NB4 (cell line): ENCODE data around the gene FMNL2.

ENCODE experiments used
- DNase-seq: peaks from one replicate; pipeline ENCODE4 v3.0.0; 2010; ENCODE audit warnings: low read depth
- H3K4me3 ChIP-seq: one replicate; pipeline ENCODE4 v1.5.1; 2011; ENCODE audit warnings: mild to moderate bottlenecking, low read depth, low read length, moderate library complexity
- MYC ChIP-seq: IDR thresholded peaks from 2 replicates; pipeline ENCODE4 v1.6.1; 2011; ENCODE audit warnings: low read depth, low read length
- POLR2A ChIP-seq: IDR thresholded peaks from 2 replicates; pipeline ENCODE4 v1.6.1; 2011; ENCODE audit warnings: mild to moderate bottlenecking; ENCODE audit not compliant: insufficient read length; ENCODE audit errors: extremely low read depth
- TF ChIP-seq, protein P1 (sequence below): IDR thresholded peaks from one replicate; pipeline ENCODE4 v1.5.1; 2012; ENCODE audit warnings: low read depth, low read length
- TF ChIP-seq, protein P2 (sequence below): IDR thresholded peaks from 2 replicates; pipeline ENCODE4 v1.6.1; 2011; ENCODE audit warnings: low read depth, low read length

The FMNL2 gene

DNA sequence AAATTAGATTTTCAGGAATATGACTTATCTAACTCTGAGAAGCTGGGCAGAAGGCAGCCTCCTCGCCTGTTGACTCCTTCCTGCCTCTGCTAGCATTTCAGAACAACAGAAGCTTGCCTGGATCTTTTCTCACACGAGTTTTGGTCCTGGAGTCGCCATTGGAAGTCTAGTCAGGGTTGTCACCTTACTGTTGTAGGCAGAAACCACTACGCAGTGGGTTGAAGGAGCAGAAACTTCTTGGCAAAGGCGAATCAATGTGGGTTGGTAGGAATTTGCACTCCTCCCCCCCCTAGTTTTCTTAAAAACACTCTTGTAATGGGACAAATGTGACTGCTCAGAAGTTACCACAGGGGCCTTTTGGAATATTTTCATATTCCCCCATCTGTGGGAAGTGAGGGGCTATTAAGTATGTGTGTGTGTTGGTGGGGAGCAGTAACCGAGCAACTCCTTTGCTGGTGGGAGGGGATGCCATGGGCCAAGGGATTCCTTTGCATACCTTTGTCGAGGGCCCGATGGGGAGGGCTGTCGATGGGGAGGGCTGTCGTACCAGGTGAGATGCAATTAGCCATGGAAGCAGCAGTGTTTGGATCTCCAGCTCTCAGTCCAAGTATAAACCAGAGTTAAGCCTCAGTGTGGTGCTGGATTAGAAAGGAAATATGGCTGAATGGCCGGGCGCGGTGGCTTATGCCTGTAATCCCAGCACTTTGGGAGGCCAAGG is 117.4 kb downstream of the FMNL2 start:
- TF ChIP-seq, protein P1, sequence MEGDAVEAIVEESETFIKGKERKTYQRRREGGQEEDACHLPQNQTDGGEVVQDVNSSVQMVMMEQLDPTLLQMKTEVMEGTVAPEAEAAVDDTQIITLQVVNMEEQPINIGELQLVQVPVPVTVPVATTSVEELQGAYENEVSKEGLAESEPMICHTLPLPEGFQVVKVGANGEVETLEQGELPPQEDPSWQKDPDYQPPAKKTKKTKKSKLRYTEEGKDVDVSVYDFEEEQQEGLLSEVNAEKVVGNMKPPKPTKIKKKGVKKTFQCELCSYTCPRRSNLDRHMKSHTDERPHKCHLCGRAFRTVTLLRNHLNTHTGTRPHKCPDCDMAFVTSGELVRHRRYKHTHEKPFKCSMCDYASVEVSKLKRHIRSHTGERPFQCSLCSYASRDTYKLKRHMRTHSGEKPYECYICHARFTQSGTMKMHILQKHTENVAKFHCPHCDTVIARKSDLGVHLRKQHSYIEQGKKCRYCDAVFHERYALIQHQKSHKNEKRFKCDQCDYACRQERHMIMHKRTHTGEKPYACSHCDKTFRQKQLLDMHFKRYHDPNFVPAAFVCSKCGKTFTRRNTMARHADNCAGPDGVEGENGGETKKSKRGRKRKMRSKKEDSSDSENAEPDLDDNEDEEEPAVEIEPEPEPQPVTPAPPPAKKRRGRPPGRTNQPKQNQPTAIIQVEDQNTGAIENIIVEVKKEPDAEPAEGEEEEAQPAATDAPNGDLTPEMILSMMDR, result no peak
- TF ChIP-seq POLR2A (no peak), MYC (no peak)
- TF ChIP-seq, protein P2, sequence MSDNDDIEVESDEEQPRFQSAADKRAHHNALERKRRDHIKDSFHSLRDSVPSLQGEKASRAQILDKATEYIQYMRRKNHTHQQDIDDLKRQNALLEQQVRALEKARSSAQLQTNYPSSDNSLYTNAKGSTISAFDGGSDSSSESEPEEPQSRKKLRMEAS, result no peak
- no peak overlapping the region for H3K4me3 ChIP-seq
- DNase-seq, result no peak

- TF ChIP-seq, protein P1, result no peak
- TF ChIP-seq, protein P2, result no peak
- TF ChIP-seq MYC (no peak), POLR2A (no peak)
- no peak for DNase-seq
- H3K4me3 ChIP-seq, result no peak overlapping the region
Observed at GRCh38 chr2:152453129-152453911, 118.3 kb downstream of the FMNL2 start.

DNA sequence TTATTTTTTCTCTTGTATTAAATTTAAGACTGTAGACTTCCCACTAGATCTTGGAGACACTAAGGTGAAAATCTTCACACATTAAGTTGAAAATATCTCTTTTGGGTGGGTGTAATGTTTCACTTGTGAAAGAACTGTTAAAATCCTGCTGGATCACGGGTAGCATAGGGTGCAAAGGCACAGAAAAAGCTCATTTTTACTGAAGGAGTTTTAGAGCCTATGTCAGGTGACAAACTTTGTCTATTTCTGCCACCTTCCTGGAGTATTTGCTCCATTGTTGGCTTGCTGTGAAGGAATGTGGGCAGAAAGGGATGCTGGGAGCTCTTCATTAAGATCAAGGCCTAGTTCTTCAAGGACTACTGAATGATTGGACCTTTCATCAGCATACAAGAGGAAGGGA is 119.4 kb downstream of the FMNL2 start:
- DNase-seq, result no peak
- TF ChIP-seq MYC (no peak), POLR2A (no peak)
- TF ChIP-seq, protein P2, result no peak
- TF ChIP-seq, protein P1, result no peak
- H3K4me3 ChIP-seq, result no peak overlapping the region

DNA sequence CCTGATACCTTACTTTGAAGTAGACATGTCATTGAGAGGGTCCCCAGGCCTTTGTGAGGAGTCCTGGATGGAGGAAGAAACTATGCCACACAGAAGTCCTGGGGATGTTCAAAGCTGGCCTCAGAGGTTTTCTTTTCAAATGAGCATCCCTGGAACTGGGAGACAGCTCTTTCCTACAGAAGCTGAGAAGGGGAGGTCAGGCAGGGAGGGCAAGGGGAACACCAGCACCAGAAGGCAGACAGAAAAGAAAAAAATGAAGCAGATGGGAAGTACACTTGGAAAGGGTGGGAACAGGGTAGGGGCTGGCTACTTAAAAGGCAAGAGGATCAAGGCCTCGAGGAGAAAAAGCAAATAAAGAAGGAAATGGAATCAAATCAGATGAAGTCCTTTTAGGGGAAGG is 120.0 kb downstream of the FMNL2 start:
- H3K4me3 ChIP-seq, result no peak overlapping the region
- no peak for DNase-seq

GRCh38 chr2:152455738-152456137 is 120.8 kb downstream of the FMNL2 start:
- no peak overlapping the region for H3K4me3 ChIP-seq
- no peak for DNase-seq
- TF ChIP-seq, protein P2, result no peak

More for the DNA sequence above, 120.0 kb downstream of the FMNL2 start:
- TF ChIP-seq, protein P1, result no peak
- TF ChIP-seq, protein P2, result no peak
- no peak for TF ChIP-seq POLR2A
- no peak for TF ChIP-seq MYC

DNA sequence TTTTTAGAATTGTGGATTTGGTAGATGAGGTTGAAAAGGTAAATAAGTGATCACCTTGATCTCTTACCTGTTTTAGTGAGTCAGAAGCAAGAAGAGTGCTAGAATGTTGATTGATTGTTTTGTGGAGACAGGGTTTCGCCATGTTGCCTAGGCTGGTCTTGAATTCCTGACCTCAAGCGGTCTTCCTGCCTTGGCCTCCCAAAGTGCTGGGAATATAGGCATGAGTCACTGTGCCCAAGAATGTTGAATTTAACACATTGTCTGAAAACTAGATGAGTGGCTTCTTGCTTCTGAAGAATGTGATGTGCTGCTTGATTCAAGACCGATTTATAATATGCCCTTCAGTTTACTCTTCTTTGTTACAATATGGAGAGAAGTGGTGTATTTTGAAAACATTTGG is 121.3 kb downstream of the FMNL2 start:
- no peak for TF ChIP-seq POLR2A
- TF ChIP-seq, protein P1, result no peak
- TF ChIP-seq, protein P2, result no peak
- no peak for TF ChIP-seq MYC
- DNase-seq, result no peak
- H3K4me3 ChIP-seq, result no peak overlapping the region
